Immature natural killer cell (primary cell): ENCODE results near the gene CSF1R. TPM values are rescaled to one million over a fixed set of nuclear protein-coding genes. Genes with fewer than 3 reads are reported as not detected.

Experiments used
- polyA plus RNA-seq, 3 donors: library from polyadenylated mRNA; unstranded; fragments of 300-500 nt; fragmentation: Illumina TruSeq; gene quantifications; one replicate each; pipeline ENCODE4 v1.2.3, GENCODE V29; 2021

Gene CSF1R
- polyA plus RNA-seq, 3 donors from 2014 or later: 0.82 to 10.4 (median 2.5) TPM

Other genes starting within 250 kb of the CSF1R start
- gene PDE6A, start 141.8 kb downstream of the CSF1R start, polyA plus RNA-seq: not detected
- 1 to 10 TPM; 2.4 to 3.6 (median 2.4) TPM for gene SLC26A2, start 125.8 kb downstream of the CSF1R start, polyA plus RNA-seq
- gene TIGD6, start 85.9 kb downstream of the CSF1R start, polyA plus RNA-seq: 1 to 10 TPM in 2 of 3 donors, under 1 TPM in 1; 0.48 to 2.0 (median 1.1) TPM
- 10 to 100 TPM in 2 of 3 donors, 1 to 10 TPM in 1; 5.2 to 16.2 (median 12.7) TPM for gene HMGXB3, start 85.8 kb downstream of the CSF1R start, polyA plus RNA-seq
- 10 to 100 TPM in 1 of 3 donors, 1 to 10 TPM in 2; 6.4 to 18.9 (median 7.1) TPM for gene PDGFRB, start 69.3 kb upstream of the CSF1R start, polyA plus RNA-seq
- not detected for gene CDX1, start 80.2 kb upstream of the CSF1R start, polyA plus RNA-seq
- not detected for gene SLC6A7, start 103.5 kb upstream of the CSF1R start, polyA plus RNA-seq
- not detected for gene CAMK2A, start 203.2 kb upstream of the CSF1R start, polyA plus RNA-seq
- not detected for gene ARSI, start 216.4 kb upstream of the CSF1R start, polyA plus RNA-seq